Lower lobe of right lung (tissue), 2 donors: Measurements from ENCODE around the gene KIF3A. TPM values are rescaled to one million over a fixed set of nuclear protein-coding genes. Genes with fewer than 3 reads are reported as not detected.

ENCODE experiments used
- ATAC-seq, 2 donors: fragments of 200-7000 bp; cut with Tn5 transposase; one replicate each; pipeline ENCODE4 v1.9.1; 2020 to 2022; ENCODE audit warnings: mild to moderate bottlenecking in 2 of 2, moderate library complexity in 2 of 2
- DNase-seq: peaks from one replicate; pipeline ENCODE4 v3.0.0-alpha.2; 2020
- H3K27ac ChIP-seq: fragments of 200-600 bp; one replicate; pipeline ENCODE4 v1.8.0; 2022
- H3K27me3 ChIP-seq: fragments of 200-600 bp; one replicate; pipeline ENCODE4 v1.8.0; 2022; ENCODE audit warnings: low read depth
- H3K36me3 ChIP-seq: fragments of 200-600 bp; one replicate; pipeline ENCODE4 v1.8.0; 2022; ENCODE audit warnings: mild to moderate bottlenecking
- H3K4me1 ChIP-seq: fragments of 200-600 bp; one replicate; pipeline ENCODE4 v1.8.0; 2022
- H3K4me3 ChIP-seq: fragments of 200-600 bp; one replicate; pipeline ENCODE4 v1.8.0; 2022; ENCODE audit warnings: mild to moderate bottlenecking
- H3K9me3 ChIP-seq: fragments of 200-600 bp; one replicate; pipeline ENCODE4 v1.8.0; 2022
- CTCF ChIP-seq: fragments of 200-600 bp; IDR thresholded peaks from one replicate; pipeline ENCODE4 v1.8.0; 2022; ENCODE audit warnings: antibody characterized with exemption, mild to moderate bottlenecking
- intact Hi-C: fragments of 100-400 bp; cut with DNase I; formaldehyde crosslinking; loops from one replicate; pipeline ENCODE4 v1.11.0; 2022
- total RNA-seq: library from RNA; stranded (reverse); fragmentation: NEBNext Ultra II Directional; extraction: Animal tissue kit (Norgen Biotek cat#: 25700); gene quantifications from one replicate; pipeline ENCODE4 v1.2.1, GENCODE V29; 2021
- donor health status: DM: no; HTN: yes; CAD: no; lungs with severe emphysema.

KIF3A gene
- total RNA-seq, 1 donor from 2014 or later: 10.8 TPM

GRCh38 chr5:132774406-132774805 lies 37.1 kb upstream of the KIF3A start:
- Histone ChIP-seq H3K27ac (peak overlapping the region; percentile 16), H3K9me3 (no peaks in the 10 kb centered on the region), H3K27me3 (no peaks in the 10 kb centered on the region), H3K4me1 (peaks cover 41% of the 10 kb centered on the region), H3K4me3 (no peak overlapping the region), H3K36me3 (no peaks in the 10 kb centered on the region)
- no peak for TF ChIP-seq CTCF
- DNase-seq (no peak), ATAC-seq (peak in 1 of 2 donors; percentile 11)
- intact Hi-C loops: no loop called here

- no peaks in the 10 kb centered on the region for H3K9me3 ChIP-seq
- H3K4me3 ChIP-seq: no peak overlapping the region
- H3K27ac ChIP-seq: peak overlapping the region; percentile 16
- TF ChIP-seq CTCF: no peak
- no peaks in the 10 kb centered on the region for H3K27me3 ChIP-seq
- DNase-seq (no peak), ATAC-seq (no peak)
- intact Hi-C loops: no loop called here
- H3K36me3 ChIP-seq: no peaks in the 10 kb centered on the region
- peaks cover 41% of the 10 kb centered on the region for H3K4me1 ChIP-seq
These were observed 36.4 kb upstream of the KIF3A start for GRCh38 chr5:132773601-132774355.

- ATAC-seq (no peak), DNase-seq (no peak)
- Histone ChIP-seq H3K4me1 (peaks cover 46% of the 10 kb centered on the region), H3K9me3 (no peaks in the 10 kb centered on the region), H3K27me3 (no peaks in the 10 kb centered on the region), H3K36me3 (no peaks in the 10 kb centered on the region), H3K4me3 (no peak overlapping the region), H3K27ac (no peak overlapping the region)
- intact Hi-C loops: no loop called here
- TF ChIP-seq CTCF: no peak
These were observed 35.8 kb upstream of the KIF3A start for GRCh38 chr5:132773114-132773513.

- Histone ChIP-seq H3K27ac (peak overlapping the region; percentile 41), H3K36me3 (no peaks in the 10 kb centered on the region), H3K9me3 (no peaks in the 10 kb centered on the region), H3K4me3 (no peak overlapping the region), H3K27me3 (no peaks in the 10 kb centered on the region), H3K4me1 (peaks cover 43% of the 10 kb centered on the region)
- intact Hi-C loops: no loop called here
- ATAC-seq (no peak), DNase-seq (no peak)
- no peak for TF ChIP-seq CTCF
These were observed 35.1 kb upstream of the KIF3A start for GRCh38 chr5:132772291-132773070.

- TF ChIP-seq CTCF: no peak
- ATAC-seq (peak in 1 of 2 donors; percentile 6), DNase-seq (no peak)
- Histone ChIP-seq H3K27me3 (no peaks in the 10 kb centered on the region), H3K9me3 (no peaks in the 10 kb centered on the region), H3K27ac (peak overlapping the region; percentile 57), H3K4me3 (no peak overlapping the region), H3K4me1 (peaks cover 47% of the 10 kb centered on the region), H3K36me3 (no peaks in the 10 kb centered on the region)
- intact Hi-C loops: no loop called here
These were observed 34.2 kb upstream of the KIF3A start for GRCh38 chr5:132771503-132771998.
